H1 (cell line): Measurements from ENCODE around the gene PRRC2C.

Experiments used
- ATF3 ChIP-seq: IDR thresholded peaks from 2 replicates; pipeline ENCODE4 v1.6.1; 2011; ENCODE audit warnings: low read depth, mild to moderate bottlenecking, low read length; ENCODE audit not compliant: insufficient read depth
- CHD1 ChIP-seq: IDR thresholded peaks from 2 replicates; pipeline ENCODE4 v1.6.1; 2012; ENCODE audit warnings: low read depth, low read length, improper control_type of control experiment
- SP4 ChIP-seq: IDR thresholded peaks from 2 replicates; pipeline ENCODE4 v1.6.1; 2012; ENCODE audit warnings: low read length, inconsistent platforms
- TEAD4 ChIP-seq: IDR thresholded peaks from 2 replicates; pipeline ENCODE4 v1.6.1; 2012; ENCODE audit warnings: low read depth, low read length, inconsistent platforms, mixed read lengths
- USF2 ChIP-seq: IDR thresholded peaks from 2 replicates; pipeline ENCODE4 v1.6.1; 2011; ENCODE audit warnings: low read length, improper control_type of control experiment

- TF ChIP-seq USF2 (no peak), TEAD4 (no peak), SP4 (no peak), ATF3 (no peak), CHD1 (no peak)
Measured at GRCh38 chr1:171583591-171584201, 98.4 kb downstream of the PRRC2C start.
